Measurements from ENCODE around the gene DNAJB11. TPM values are rescaled to one million over a fixed set of nuclear protein-coding genes. Genes with fewer than 3 reads are reported as not detected.

DNAJB11 gene
- polyA plus RNA-seq (2011; rRNA removed) (26.2 and 47.7 TPM in 2 replicates), polyA minus RNA-seq (2011; rRNA and poly(A)+ RNA removed) (9.1 and 9.3 TPM in 2 replicates)

- Histone ChIP-seq H3K4me3 (ENCODE audit: low read depth, low read length) (peak within 1 kb of the TSS; percentile 95), H3K27me3 (ENCODE audit: control insufficient read depth, insufficient read depth, low read length) (no peaks in the 10 kb centered on the region), H3K36me3 (ENCODE audit: control insufficient read depth, insufficient read depth, low read length) (peaks cover 4% of the 10 kb centered on the region; the same call in 1 of the 2 replicates)
- CTCF ChIA-PET = interaction anchor here (0.8 to 1.7 kb wide), 2 partner anchors 45 to 592 kb away, joined by 3 to 8 read pairs; no protein-coding TSS in a partner anchor
- POLR2A ChIA-PET = interaction anchor here (0.6 kb wide), 2 partner anchors 20 to 507 kb away, joined by 3 read pairs; no protein-coding TSS in a partner anchor
- TF ChIP-seq, protein P1, sequence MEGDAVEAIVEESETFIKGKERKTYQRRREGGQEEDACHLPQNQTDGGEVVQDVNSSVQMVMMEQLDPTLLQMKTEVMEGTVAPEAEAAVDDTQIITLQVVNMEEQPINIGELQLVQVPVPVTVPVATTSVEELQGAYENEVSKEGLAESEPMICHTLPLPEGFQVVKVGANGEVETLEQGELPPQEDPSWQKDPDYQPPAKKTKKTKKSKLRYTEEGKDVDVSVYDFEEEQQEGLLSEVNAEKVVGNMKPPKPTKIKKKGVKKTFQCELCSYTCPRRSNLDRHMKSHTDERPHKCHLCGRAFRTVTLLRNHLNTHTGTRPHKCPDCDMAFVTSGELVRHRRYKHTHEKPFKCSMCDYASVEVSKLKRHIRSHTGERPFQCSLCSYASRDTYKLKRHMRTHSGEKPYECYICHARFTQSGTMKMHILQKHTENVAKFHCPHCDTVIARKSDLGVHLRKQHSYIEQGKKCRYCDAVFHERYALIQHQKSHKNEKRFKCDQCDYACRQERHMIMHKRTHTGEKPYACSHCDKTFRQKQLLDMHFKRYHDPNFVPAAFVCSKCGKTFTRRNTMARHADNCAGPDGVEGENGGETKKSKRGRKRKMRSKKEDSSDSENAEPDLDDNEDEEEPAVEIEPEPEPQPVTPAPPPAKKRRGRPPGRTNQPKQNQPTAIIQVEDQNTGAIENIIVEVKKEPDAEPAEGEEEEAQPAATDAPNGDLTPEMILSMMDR (IDR thresholded peaks at IDR 0.05; ENCODE audit: insufficient read depth, low read depth, low read length) = no peak
- peak; percentile 99 for DNase-seq (ENCODE audit: low read depth)
Observed at GRCh38 chr3:186570096-186570940, at the start of gene DNAJB11. Gene DNAJB11, plus strand, starts transcription at chr3:186570720. Its CDS starts 178 bp downstream, at chr3:186570898.

DNA sequence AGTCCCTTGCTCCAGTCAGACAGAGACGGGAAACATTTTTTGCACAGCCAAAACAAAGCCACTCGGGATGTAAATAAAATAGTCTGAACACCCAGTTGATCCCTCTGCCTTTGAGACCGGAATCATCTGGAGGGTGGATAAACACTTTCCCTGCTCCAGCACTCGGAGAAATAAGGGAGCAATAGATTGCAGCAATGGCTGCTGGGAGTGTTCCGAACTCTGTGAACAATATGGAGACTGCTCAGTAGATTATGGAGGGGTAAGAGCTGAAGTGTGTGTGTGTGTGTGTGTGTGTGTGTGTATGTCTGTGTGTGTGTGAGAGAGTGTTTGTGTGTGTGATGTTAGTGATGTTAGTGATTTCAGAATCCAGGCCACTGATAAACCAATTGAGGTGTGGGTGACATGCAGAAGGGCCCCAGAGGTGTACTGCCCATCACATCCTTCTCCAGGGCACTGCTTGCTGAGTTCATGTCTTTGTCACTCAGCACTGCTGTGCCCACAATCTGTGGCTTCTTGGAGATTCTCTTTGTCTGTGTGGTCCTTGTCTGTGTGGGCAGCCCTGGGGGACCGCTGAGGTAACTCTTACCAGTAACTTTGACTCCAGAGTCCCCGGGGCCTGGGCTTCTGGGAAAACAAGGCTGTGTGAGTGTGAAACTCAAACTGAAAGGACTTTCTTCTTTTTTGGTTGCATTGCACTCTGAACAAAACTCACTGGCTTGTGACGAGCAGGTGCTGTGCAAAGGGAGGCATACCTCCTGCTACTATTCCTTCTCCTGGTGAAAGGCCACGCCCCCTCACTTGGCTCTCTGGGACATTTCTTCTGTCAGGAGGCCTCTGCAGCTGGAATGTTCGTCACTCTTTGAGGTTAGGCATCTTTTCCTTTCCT lies 49.3 kb upstream of the DNAJB11 start:
- ChIA-PET POLR2A (no interaction called here), CTCF (no interaction called here)
- TF ChIP-seq, protein P1 (IDR thresholded peaks at IDR 0.05; ENCODE audit: insufficient read depth, low read depth, low read length) = no peak
- no peaks in the 10 kb centered on the region for H3K36me3 ChIP-seq (ENCODE audit: control insufficient read depth, insufficient read depth, low read length)
- H3K4me3 ChIP-seq (ENCODE audit: low read depth, low read length) = no peak overlapping the region
- DNase-seq (ENCODE audit: low read depth) = no peak
- H3K27me3 ChIP-seq (ENCODE audit: control insufficient read depth, insufficient read depth, low read length) = peaks cover 1% of the 10 kb centered on the region; the same call in 1 of the 2 replicates

- DNase-seq (ENCODE audit: low read depth) = no peak
- TF ChIP-seq, protein P1 (IDR thresholded peaks at IDR 0.05; ENCODE audit: insufficient read depth, low read depth, low read length) = no peak
- Histone ChIP-seq H3K27me3 (ENCODE audit: control insufficient read depth, insufficient read depth, low read length) (no peaks in the 10 kb centered on the region; the same call in none of the 2 replicates), H3K36me3 (ENCODE audit: control insufficient read depth, insufficient read depth, low read length) (no peaks in the 10 kb centered on the region), H3K4me3 (ENCODE audit: low read depth, low read length) (no peak overlapping the region)
- ChIA-PET POLR2A (no interaction called here), CTCF (no interaction called here)
Observed at GRCh38 chr3:186523022-186523421, 47.5 kb upstream of the DNAJB11 start.

- no peak for DNase-seq (ENCODE audit: low read depth)
- POLR2A ChIA-PET = no interaction called here
- Histone ChIP-seq H3K36me3 (ENCODE audit: control insufficient read depth, insufficient read depth, low read length) (no peaks in the 10 kb centered on the region), H3K4me3 (ENCODE audit: low read depth, low read length) (no peak overlapping the region), H3K27me3 (ENCODE audit: control insufficient read depth, insufficient read depth, low read length) (no peaks in the 10 kb centered on the region; the same call in none of the 2 replicates)
- TF ChIP-seq, protein P1 (IDR thresholded peaks at IDR 0.05; ENCODE audit: insufficient read depth, low read depth, low read length) = no peak
- CTCF ChIA-PET = interaction anchor here (1.6 kb wide), 1 partner anchor 16 kb away, joined by 4 read pairs; no protein-coding TSS in a partner anchor
Observed at GRCh38 chr3:186523434-186523833, 47.1 kb upstream of the DNAJB11 start.

Measured in BJ (cell line).